ENCODE data around the gene ELL. TPM values are rescaled to one million over a fixed set of nuclear protein-coding genes. Genes with fewer than 3 reads are reported as not detected.
A peak's percentile ranks its signal among the peaks of the same experiment; 100 is the strongest.

ELL gene
- total RNA-seq, 1 experiment from 2014 or later = 18.6 TPM

DNA sequence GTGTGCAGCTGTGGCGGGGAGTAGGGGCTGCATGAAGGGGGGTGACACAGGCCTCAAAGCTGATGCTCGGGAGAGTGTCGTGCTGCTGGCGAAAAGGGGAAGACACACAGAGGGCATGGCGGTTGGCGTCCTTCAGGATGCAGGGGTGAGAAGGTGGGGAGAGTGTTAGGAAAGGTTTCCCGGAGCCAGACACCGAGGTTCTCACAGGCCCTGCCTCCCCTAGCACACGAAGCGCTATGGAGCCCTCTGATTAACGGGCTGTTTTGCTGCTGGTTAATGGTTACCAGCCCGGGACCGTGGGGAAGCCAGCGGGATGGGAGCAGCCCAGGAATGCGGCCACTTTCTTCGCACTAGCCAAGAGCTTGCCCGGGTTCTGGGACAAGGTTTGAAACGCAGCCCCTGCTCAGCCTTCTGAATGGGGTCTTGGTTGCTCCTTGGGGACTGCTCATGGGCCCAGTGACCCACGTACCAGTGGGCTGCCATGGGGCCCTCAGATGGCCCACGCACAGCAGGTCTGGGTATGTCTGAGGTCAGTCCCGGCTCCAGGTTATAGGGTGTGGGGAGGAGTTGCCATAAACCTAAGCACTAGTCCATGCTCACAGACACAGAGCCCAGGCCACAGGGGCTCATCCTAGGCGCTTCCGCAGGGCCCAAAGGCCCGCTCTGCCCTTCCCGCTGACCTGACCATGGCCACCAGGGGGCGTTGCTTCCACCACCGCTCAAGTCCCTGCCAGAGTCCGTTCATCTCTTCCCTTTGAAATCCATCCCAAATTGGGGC lies 52.6 kb downstream of the ELL start:
- ChIA-PET POLR2A (no interaction called here), CTCF (interaction anchor here (0.6 to 0.7 kb wide), 2 partner anchors 18 to 224 kb away, joined by 3 to 5 read pairs; no protein-coding TSS in a partner anchor)
- Histone ChIP-seq H3K27me3 (ENCODE audit: control insufficient read depth, insufficient read depth, low read length) (no peaks in the 10 kb centered on the region), H3K9me3 (ENCODE audit: control insufficient read depth, insufficient read depth, low read depth, low read length) (no peaks in the 10 kb centered on the region), H3K4me1 (ENCODE audit: control insufficient read depth, insufficient read depth, low read length) (peaks cover 18% of the 10 kb centered on the region), H3K27ac (ENCODE audit: low read length) (no peak overlapping the region), H3K4me3 (ENCODE audit: low read depth in 2 of 2, low read length in 2 of 2) (no peak overlapping the region), H3K36me3 (ENCODE audit: control insufficient read depth, insufficient read depth, low read length) (no peaks in the 10 kb centered on the region)
- TF ChIP-seq POLR2AphosphoS5 (IDR thresholded peaks at IDR 0.05; ENCODE audit: low read depth, low read length) (no peak), TCF7L2 (IDR thresholded peaks at IDR 0.05; ENCODE audit: low read depth, low read length) (no peak), SIN3A (IDR thresholded peaks at IDR 0.05; ENCODE audit: borderline replicate concordance, insufficient read depth, low read depth, low read length) (no peak)
- TF ChIP-seq, protein P1, sequence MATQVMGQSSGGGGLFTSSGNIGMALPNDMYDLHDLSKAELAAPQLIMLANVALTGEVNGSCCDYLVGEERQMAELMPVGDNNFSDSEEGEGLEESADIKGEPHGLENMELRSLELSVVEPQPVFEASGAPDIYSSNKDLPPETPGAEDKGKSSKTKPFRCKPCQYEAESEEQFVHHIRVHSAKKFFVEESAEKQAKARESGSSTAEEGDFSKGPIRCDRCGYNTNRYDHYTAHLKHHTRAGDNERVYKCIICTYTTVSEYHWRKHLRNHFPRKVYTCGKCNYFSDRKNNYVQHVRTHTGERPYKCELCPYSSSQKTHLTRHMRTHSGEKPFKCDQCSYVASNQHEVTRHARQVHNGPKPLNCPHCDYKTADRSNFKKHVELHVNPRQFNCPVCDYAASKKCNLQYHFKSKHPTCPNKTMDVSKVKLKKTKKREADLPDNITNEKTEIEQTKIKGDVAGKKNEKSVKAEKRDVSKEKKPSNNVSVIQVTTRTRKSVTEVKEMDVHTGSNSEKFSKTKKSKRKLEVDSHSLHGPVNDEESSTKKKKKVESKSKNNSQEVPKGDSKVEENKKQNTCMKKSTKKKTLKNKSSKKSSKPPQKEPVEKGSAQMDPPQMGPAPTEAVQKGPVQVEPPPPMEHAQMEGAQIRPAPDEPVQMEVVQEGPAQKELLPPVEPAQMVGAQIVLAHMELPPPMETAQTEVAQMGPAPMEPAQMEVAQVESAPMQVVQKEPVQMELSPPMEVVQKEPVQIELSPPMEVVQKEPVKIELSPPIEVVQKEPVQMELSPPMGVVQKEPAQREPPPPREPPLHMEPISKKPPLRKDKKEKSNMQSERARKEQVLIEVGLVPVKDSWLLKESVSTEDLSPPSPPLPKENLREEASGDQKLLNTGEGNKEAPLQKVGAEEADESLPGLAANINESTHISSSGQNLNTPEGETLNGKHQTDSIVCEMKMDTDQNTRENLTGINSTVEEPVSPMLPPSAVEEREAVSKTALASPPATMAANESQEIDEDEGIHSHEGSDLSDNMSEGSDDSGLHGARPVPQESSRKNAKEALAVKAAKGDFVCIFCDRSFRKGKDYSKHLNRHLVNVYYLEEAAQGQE (IDR thresholded peaks at IDR 0.05; ENCODE audit: insufficient read depth in 1 of 2, low read depth in 2 of 2, low read length in 1 of 2) = no peak
- TF ChIP-seq, protein P2, sequence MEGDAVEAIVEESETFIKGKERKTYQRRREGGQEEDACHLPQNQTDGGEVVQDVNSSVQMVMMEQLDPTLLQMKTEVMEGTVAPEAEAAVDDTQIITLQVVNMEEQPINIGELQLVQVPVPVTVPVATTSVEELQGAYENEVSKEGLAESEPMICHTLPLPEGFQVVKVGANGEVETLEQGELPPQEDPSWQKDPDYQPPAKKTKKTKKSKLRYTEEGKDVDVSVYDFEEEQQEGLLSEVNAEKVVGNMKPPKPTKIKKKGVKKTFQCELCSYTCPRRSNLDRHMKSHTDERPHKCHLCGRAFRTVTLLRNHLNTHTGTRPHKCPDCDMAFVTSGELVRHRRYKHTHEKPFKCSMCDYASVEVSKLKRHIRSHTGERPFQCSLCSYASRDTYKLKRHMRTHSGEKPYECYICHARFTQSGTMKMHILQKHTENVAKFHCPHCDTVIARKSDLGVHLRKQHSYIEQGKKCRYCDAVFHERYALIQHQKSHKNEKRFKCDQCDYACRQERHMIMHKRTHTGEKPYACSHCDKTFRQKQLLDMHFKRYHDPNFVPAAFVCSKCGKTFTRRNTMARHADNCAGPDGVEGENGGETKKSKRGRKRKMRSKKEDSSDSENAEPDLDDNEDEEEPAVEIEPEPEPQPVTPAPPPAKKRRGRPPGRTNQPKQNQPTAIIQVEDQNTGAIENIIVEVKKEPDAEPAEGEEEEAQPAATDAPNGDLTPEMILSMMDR (IDR thresholded peaks at IDR 0.05) = peak; percentile 80
- peak; percentile 67 for ATAC-seq
- in situ Hi-C loops (cut with HindIII; ENCODE audit: low pct_unique_long_range_greater_than_20kb, low sequenced_read_pairs) (no loop called here), intact Hi-C loops (cut with micrococcal nuclease; ENCODE audit: unreplicated experiment) (no loop called here)
- no peak for DNase-seq (ENCODE audit: low read depth, low spot score)
- BruUV-seq (replicated peaks) = no TSS peak

DNA sequence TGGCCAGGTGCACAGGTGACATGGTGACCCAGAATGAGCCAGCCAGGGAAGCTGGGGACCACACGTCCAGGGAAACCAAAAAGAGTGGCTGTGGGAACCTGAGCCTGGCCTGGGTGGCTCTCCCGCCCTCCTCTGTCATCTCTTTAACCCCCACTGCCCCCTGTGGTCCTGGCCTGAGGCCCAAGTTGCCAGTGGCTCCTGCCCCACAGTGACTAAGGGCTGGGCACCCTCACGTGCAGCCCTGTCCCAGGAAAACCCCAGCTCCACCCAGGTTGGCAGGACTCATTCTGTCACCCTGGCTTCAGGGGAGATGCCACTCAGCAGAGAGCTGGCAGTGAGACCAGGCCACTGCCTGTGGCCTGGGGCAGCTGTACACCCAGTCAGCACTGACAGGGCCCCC lies 53.4 kb downstream of the ELL start:
- DNase-seq (ENCODE audit: low read depth, low spot score) (no peak), ATAC-seq (no peak)
- Histone ChIP-seq H3K27ac (ENCODE audit: low read length) (no peak overlapping the region), H3K4me3 (ENCODE audit: low read depth in 2 of 2, low read length in 2 of 2) (no peak overlapping the region), H3K4me1 (ENCODE audit: control insufficient read depth, insufficient read depth, low read length) (peaks cover 18% of the 10 kb centered on the region), H3K9me3 (ENCODE audit: control insufficient read depth, insufficient read depth, low read depth, low read length) (no peaks in the 10 kb centered on the region), H3K36me3 (ENCODE audit: control insufficient read depth, insufficient read depth, low read length) (no peaks in the 10 kb centered on the region), H3K27me3 (ENCODE audit: control insufficient read depth, insufficient read depth, low read length) (no peaks in the 10 kb centered on the region)
- intact Hi-C loops (cut with micrococcal nuclease; ENCODE audit: unreplicated experiment) (no loop called here), in situ Hi-C loops (cut with HindIII; ENCODE audit: low pct_unique_long_range_greater_than_20kb, low sequenced_read_pairs) (no loop called here)
- ChIA-PET POLR2A (no interaction called here), CTCF (no interaction called here)
- BruUV-seq (replicated peaks) = no TSS peak
- TF ChIP-seq, protein P1 (IDR thresholded peaks at IDR 0.05; ENCODE audit: insufficient read depth in 1 of 2, low read depth in 2 of 2, low read length in 1 of 2) = no peak
- TF ChIP-seq TCF7L2 (IDR thresholded peaks at IDR 0.05; ENCODE audit: low read depth, low read length) (no peak), SIN3A (IDR thresholded peaks at IDR 0.05; ENCODE audit: borderline replicate concordance, insufficient read depth, low read depth, low read length) (no peak), POLR2AphosphoS5 (IDR thresholded peaks at IDR 0.05; ENCODE audit: low read depth, low read length) (no peak)
- TF ChIP-seq, protein P2 (IDR thresholded peaks at IDR 0.05) = no peak
